ENCODE measurements around the gene NDST1.

NDST1 gene

GRCh38 chr5:150530423-150530822 is 22.5 kb downstream of the NDST1 start:
- TF ChIP-seq CTCF (conservative IDR thresholded peaks at IDR 0.05; ENCODE audit: low read length) = no peak
- no peak overlapping the region for H3K4me3 ChIP-seq (ENCODE audit: low read length)

GRCh38 chr5:150530951-150531588 is 23.1 kb downstream of the NDST1 start:
- H3K4me3 ChIP-seq (ENCODE audit: low read length) = no peak overlapping the region
- TF ChIP-seq CTCF (conservative IDR thresholded peaks at IDR 0.05; ENCODE audit: low read length) = no peak
- DNase-seq (ENCODE audit: low read depth) = no peak

More at GRCh38 chr5:150530423-150530822, 22.5 kb downstream of the NDST1 start:
- DNase-seq (ENCODE audit: low read depth) = no peak

DNA sequence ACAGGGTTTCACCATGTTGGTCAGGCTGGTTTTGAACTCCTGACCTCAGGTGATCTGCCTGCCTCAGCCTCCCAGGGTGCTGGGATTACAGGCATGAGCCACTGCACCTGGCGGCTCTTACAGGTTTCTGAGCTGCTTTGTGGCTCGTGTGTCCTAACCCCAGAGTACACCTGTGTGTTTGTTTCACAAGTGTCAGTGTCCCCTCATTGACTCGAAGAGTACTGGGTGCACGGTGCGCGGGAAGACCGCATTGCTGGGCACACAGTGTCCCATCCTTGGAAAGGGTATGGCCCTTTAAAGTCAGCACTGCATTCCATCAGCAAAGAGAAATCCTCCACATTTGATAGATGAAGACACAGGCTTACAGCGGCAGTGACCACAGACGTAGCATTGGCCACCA is 23.8 kb downstream of the NDST1 start:
- no peak for DNase-seq (ENCODE audit: low read depth)
- no peak overlapping the region for H3K4me3 ChIP-seq (ENCODE audit: low read length)
- TF ChIP-seq CTCF (conservative IDR thresholded peaks at IDR 0.05; ENCODE audit: low read length) = no peak

- no peak for DNase-seq (ENCODE audit: low read depth)
- TF ChIP-seq CTCF (conservative IDR thresholded peaks at IDR 0.05; ENCODE audit: low read length) = no peak
- no peak overlapping the region for H3K4me3 ChIP-seq (ENCODE audit: low read length)
Observed at GRCh38 chr5:150532151-150532550, 24.2 kb downstream of the NDST1 start.

GRCh38 chr5:150532996-150533395 is 25.1 kb downstream of the NDST1 start:
- no peak for TF ChIP-seq CTCF (conservative IDR thresholded peaks at IDR 0.05; ENCODE audit: low read length)
- DNase-seq (ENCODE audit: low read depth) = no peak
- H3K4me3 ChIP-seq (ENCODE audit: low read length) = no peak overlapping the region

GRCh38 chr5:150534811-150535210 is 26.9 kb downstream of the NDST1 start:
- no peak for DNase-seq (ENCODE audit: low read depth)
- H3K4me3 ChIP-seq (ENCODE audit: low read length) = no peak overlapping the region
- TF ChIP-seq CTCF (conservative IDR thresholded peaks at IDR 0.05; ENCODE audit: low read length) = no peak

DNA sequence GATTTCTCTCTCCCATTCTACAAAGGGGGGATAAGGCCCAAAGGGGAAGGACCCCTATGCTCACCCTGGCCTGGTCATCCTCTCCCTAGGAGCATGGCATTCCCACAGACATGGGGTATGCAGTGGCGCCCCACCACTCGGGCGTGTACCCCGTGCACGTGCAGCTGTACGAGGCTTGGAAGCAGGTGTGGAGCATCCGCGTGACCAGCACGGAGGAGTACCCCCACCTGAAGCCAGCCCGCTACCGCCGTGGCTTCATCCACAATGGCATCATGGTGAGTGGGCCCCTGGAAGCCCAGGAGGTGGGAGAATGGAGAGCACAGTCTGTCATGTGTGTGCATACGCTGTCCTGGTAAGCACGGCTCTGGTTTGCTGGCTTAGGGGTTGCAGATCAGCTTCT is 27.7 kb downstream of the NDST1 start:
- TF ChIP-seq CTCF (conservative IDR thresholded peaks at IDR 0.05; ENCODE audit: low read length) = no peak
- DNase-seq (ENCODE audit: low read depth) = no peak
- H3K4me3 ChIP-seq (ENCODE audit: low read length) = no peak overlapping the region

All from AG10803 (cell line).